IMR-90 (cell line): ENCODE results near the gene TMCC3. TPM values are rescaled to one million over a fixed set of nuclear protein-coding genes. Genes with fewer than 3 reads are reported as not detected.

Source experiments
- ATAC-seq: fragments of 200-7000 bp; cut with Tn5 transposase; 2 replicates; pipeline ENCODE4 v1.9.1; 2020; ENCODE audit warnings: low read depth, mild to moderate bottlenecking, moderate library complexity
- BruUV-seq: library from RNA; stranded (reverse); fragments of 400-500 nt; replicated peaks from 2 replicates; lab custom pipeline; 2021; lab: Mats Ljungman, UMichigan
- CTCF ChIA-PET: fragments of 300-600 bp; formaldehyde crosslinking; extraction: SDS; loops from one replicate; lab custom pipeline; 2021; ENCODE audit warnings: antibody characterized with exemption; lab: Yijun Ruan, JAX
- POLR2A ChIA-PET: fragments of 300-600 bp; sonication (Branson Sonifier 250); formaldehyde crosslinking; loops from one replicate; lab custom pipeline; 2022; ENCODE audit warnings: antibody characterized with exemption; ENCODE audit not compliant: unreplicated experiment; lab: Charles Lee
- DNase-seq: peaks from one replicate; pipeline ENCODE4 v3.0.0; 2013
- H2AFZ ChIP-seq: replicated peaks from 2 replicates; pipeline ENCODE3; 2013; ENCODE audit warnings: low read length, mild to moderate bottlenecking; ENCODE audit not compliant: poor library complexity
- H2AK5ac ChIP-seq: 2 replicates; pipeline ENCODE4 v1.6.1; 2013; ENCODE audit warnings: low read depth, low read length, inconsistent platforms
- H2AK9ac ChIP-seq: replicated peaks from 2 replicates; pipeline ENCODE3; 2013; ENCODE audit warnings: mild to moderate bottlenecking, low read depth, low read length, moderate library complexity; ENCODE audit not compliant: poor library complexity
- H2BK120ac ChIP-seq: 2 replicates; pipeline ENCODE4 v1.6.1; 2013; ENCODE audit warnings: low read depth, low read length, inconsistent platforms
- H2BK15ac ChIP-seq: 3 replicates; pipeline ENCODE4 v1.6.1; 2013; ENCODE audit warnings: low read depth, low read length, inconsistent platforms
- H2BK20ac ChIP-seq: 2 replicates; pipeline ENCODE4 v1.6.1; 2013; ENCODE audit warnings: low read depth, mild to moderate bottlenecking, inconsistent platforms, low read length, moderate library complexity
- H2BK5ac ChIP-seq: 2 replicates; pipeline ENCODE4 v1.6.1; 2013; ENCODE audit warnings: mild to moderate bottlenecking, low read depth, low read length, inconsistent platforms; ENCODE audit not compliant: poor library complexity, severe bottlenecking
- H3K14ac ChIP-seq: replicated peaks from 2 replicates; pipeline ENCODE4 v1.6.1; 2013; ENCODE audit warnings: low read depth, low read length, inconsistent platforms
- H3K18ac ChIP-seq: 2 replicates; pipeline ENCODE4 v1.6.1; 2013; ENCODE audit warnings: low read depth, low read length, control low read depth
- H3K23ac ChIP-seq: 2 replicates; pipeline ENCODE4 v1.6.1; 2013; ENCODE audit warnings: low read depth, low read length, inconsistent platforms
- H3K27ac ChIP-seq: 2 replicates; pipeline ENCODE4 v1.5.1; 2013; ENCODE audit warnings: mild to moderate bottlenecking, control low read depth, low read length; ENCODE audit not compliant: insufficient read depth
- H3K27me3 ChIP-seq: 2 replicates; pipeline ENCODE4 v1.6.1; 2013; ENCODE audit warnings: low read length; ENCODE audit not compliant: control insufficient read depth, insufficient read depth
- H3K36me3 ChIP-seq: 2 replicates; pipeline ENCODE4 v1.6.1; 2013; ENCODE audit warnings: low read length, mixed read lengths; ENCODE audit not compliant: control insufficient read depth, insufficient read depth
- H3K4ac ChIP-seq: 2 replicates; pipeline ENCODE4 v1.6.1; 2013; ENCODE audit warnings: low read depth, low read length, inconsistent platforms
- H3K4me1 ChIP-seq: 2 replicates; pipeline ENCODE4 v1.6.1; 2013; ENCODE audit warnings: low read length, mixed read lengths; ENCODE audit not compliant: control insufficient read depth, insufficient read depth
- H3K4me2 ChIP-seq: 2 replicates; pipeline ENCODE4 v1.6.1; 2013; ENCODE audit warnings: low read depth, mild to moderate bottlenecking, control low read depth, low read length, moderate library complexity
- H3K4me3 ChIP-seq: 2 replicates; pipeline ENCODE4 v1.5.1; 2013; ENCODE audit warnings: low read depth, mild to moderate bottlenecking, control low read depth, low read length, moderate library complexity; ENCODE audit not compliant: insufficient read depth
- H3K56ac ChIP-seq: 2 replicates; pipeline ENCODE4 v1.6.1; 2013; ENCODE audit warnings: low read length, inconsistent platforms; ENCODE audit not compliant: insufficient read depth; ENCODE audit errors: extremely low read depth
- H3K79me1 ChIP-seq, 2 experiments: 2 replicates each; pipeline ENCODE4 v1.6.1; 2013; ENCODE audit warnings: low read length in 2 of 2, inconsistent platforms in 1 of 2, low read depth in 1 of 2
- H3K9ac ChIP-seq: 2 replicates; pipeline ENCODE4 v1.6.1; 2013; ENCODE audit warnings: low read depth, low read length, control low read depth
- H3K9me1 ChIP-seq: 2 replicates; pipeline ENCODE4 v1.6.1; 2013; ENCODE audit warnings: low read length, inconsistent platforms; ENCODE audit not compliant: insufficient read depth
- H3K9me3 ChIP-seq: 2 replicates; pipeline ENCODE4 v1.6.1; 2013; ENCODE audit warnings: low read length; ENCODE audit not compliant: control insufficient read depth, insufficient read depth
- H4K20me1 ChIP-seq: 2 replicates; pipeline ENCODE4 v1.6.1; 2013; ENCODE audit warnings: low read length, inconsistent platforms; ENCODE audit not compliant: insufficient read depth
- H4K5ac ChIP-seq: 2 replicates; pipeline ENCODE4 v1.6.1; 2013; ENCODE audit warnings: mild to moderate bottlenecking, low read depth, low read length, control low read depth
- H4K8ac ChIP-seq, 2 experiments: 2 replicates each; pipeline ENCODE4 v1.6.1; 2013; ENCODE audit warnings: low read depth in 2 of 2, low read length in 2 of 2, control low read depth in 1 of 2, inconsistent platforms in 1 of 2
- H4K91ac ChIP-seq: 2 replicates; pipeline ENCODE4 v1.6.1; 2013; ENCODE audit warnings: low read depth, low read length, inconsistent platforms; ENCODE audit not compliant: insufficient read depth
- BHLHE40 ChIP-seq: fragments of 150-350 bp; IDR thresholded peaks from 2 replicates; pipeline ENCODE4 v1.6.1; 2016; ENCODE audit warnings: mild to moderate bottlenecking, low read depth, low read length
- CEBPB ChIP-seq: IDR thresholded peaks from 2 replicates; pipeline ENCODE4 v1.6.1; 2012; ENCODE audit warnings: low read depth, low read length, improper control_type of control experiment
- CHD1 ChIP-seq: IDR thresholded peaks from 2 replicates; pipeline ENCODE4 v1.6.1; 2012; ENCODE audit warnings: low read depth, low read length, improper control_type of control experiment
- FOS ChIP-seq: fragments of 150-350 bp; IDR thresholded peaks from 2 replicates; pipeline ENCODE4 v1.6.1; 2016; ENCODE audit warnings: low read depth, low read length
- MAFK ChIP-seq: IDR thresholded peaks from 2 replicates; pipeline ENCODE4 v1.6.1; 2012; ENCODE audit warnings: low read depth, low read length, improper control_type of control experiment
- MAZ ChIP-seq: IDR thresholded peaks from 2 replicates; pipeline ENCODE4 v1.6.1; 2012; ENCODE audit warnings: low read depth, mild to moderate bottlenecking, low read length, improper control_type of control experiment, moderate library complexity, borderline replicate concordance
- MXI1 ChIP-seq: IDR thresholded peaks from 2 replicates; pipeline ENCODE4 v1.6.1; 2012; ENCODE audit warnings: low read depth, mild to moderate bottlenecking, low read length, moderate library complexity, borderline replicate concordance
- NFE2L2 ChIP-seq: fragments of 150-350 bp; IDR thresholded peaks from 2 replicates; pipeline ENCODE4 v1.6.1; 2016; ENCODE audit warnings: low read depth, mild to moderate bottlenecking, low read length
- POLR2A ChIP-seq: IDR thresholded peaks from 2 replicates; pipeline ENCODE4 v1.6.1; 2012; ENCODE audit warnings: mild to moderate bottlenecking, low read depth, low read length
- RAD21 ChIP-seq: IDR thresholded peaks from 2 replicates; pipeline ENCODE4 v1.6.1; 2012; ENCODE audit warnings: low read length, improper control_type of control experiment
- RCOR1 ChIP-seq: IDR thresholded peaks from 2 replicates; pipeline ENCODE4 v1.6.1; 2012; ENCODE audit warnings: mild to moderate bottlenecking, low read length, improper control_type of control experiment; ENCODE audit not compliant: insufficient replicate concordance
- RFX5 ChIP-seq: IDR thresholded peaks from 2 replicates; pipeline ENCODE4 v1.8.0; 2012; ENCODE audit warnings: low read depth, mild to moderate bottlenecking, low read length, moderate library complexity
- SMC3 ChIP-seq: fragments of 150-350 bp; IDR thresholded peaks from 2 replicates; pipeline ENCODE4 v1.6.1; 2016; ENCODE audit warnings: low read depth, mild to moderate bottlenecking, antibody characterized with exemption, low read length, moderate library complexity
- WGBS, 2 experiments: methylation state at CpG; one replicate each; pipeline versions ENCODE4 v1.1.5 to v1.1.7; 2013; ENCODE audit warnings: missing lambda C conversion rate in 2 of 2; ENCODE audit not compliant: insufficient read length in 1 of 2; ENCODE audit errors: extremely low coverage in 2 of 2; 5-methylcytosine and 5-hydroxymethylcytosine counted together
- dilution Hi-C: fragments of 300-500 bp; cut with HindIII; formaldehyde crosslinking; loops from one replicate; pipeline ENCODE4 v1.14.3; 2018; ENCODE audit warnings: low sequenced_read_pairs; ENCODE audit not compliant: unreplicated experiment
- in situ Hi-C: fragments of 300-500 bp; cut with MboI; formaldehyde crosslinking; loops from 3 replicates; pipeline ENCODE4 v1.14.3; 2019; ENCODE audit warnings: low sequenced_read_pairs, inconsistent platforms, mixed read lengths
- intact Hi-C: fragments of 100-400 bp; cut with micrococcal nuclease; formaldehyde crosslinking; loops from 2 replicates; pipeline ENCODE4 v1.10.0; 2022
- polyA plus RNA-seq, 3 experiments: library from polyadenylated mRNA; depleted of rRNA; stranded (reverse); fragments of >200 nt; gene quantifications; 2 replicates each; pipeline ENCODE4 v1.2.3, GENCODE V29; 2012; ENCODE audit warnings: low replicate concordance in 1 of 3
- total RNA-seq: library from RNA; depleted of rRNA; stranded (reverse); fragments of >200 nt; gene quantifications from 2 replicates; pipeline ENCODE4 v1.2.3, GENCODE V29; 2012
- TF ChIP-seq, protein P1 (sequence below): fragments of 150-350 bp; IDR thresholded peaks from 2 replicates; pipeline ENCODE4 v1.6.1; 2017; ENCODE audit warnings: mild to moderate bottlenecking, antibody characterized with exemption, low read length, low read depth
- TF ChIP-seq, protein P2 (sequence below): conservative IDR thresholded peaks from 2 replicates; pipeline ENCODE4 v1.5.1; 2012; ENCODE audit warnings: mild to moderate bottlenecking, low read depth, low read length, improper control_type of control experiment
- TF ChIP-seq, protein P3 (sequence below): fragments of 150-350 bp; IDR thresholded peaks from 2 replicates; pipeline ENCODE4 v1.6.1; 2016; ENCODE audit warnings: low read depth, mild to moderate bottlenecking, low read length, moderate library complexity, borderline replicate concordance

Gene TMCC3
- total and polyA plus RNA-seq, 2 of the 4 experiments (the other 2 are of a cell fraction), result 0.14 to 0.36 TPM

- dilution Hi-C loops, result no loop called here
- Histone ChIP-seq H4K91ac (no peak overlapping the region), H2AK5ac (no peak overlapping the region), H2BK20ac (no peak overlapping the region), H3K27ac (no peak overlapping the region), H3K4me1 (no peaks in the 10 kb centered on the region), H2BK15ac (no peak overlapping the region), H4K20me1 (no peaks in the 10 kb centered on the region), H3K4me3 (no peak overlapping the region), H3K9ac (no peak overlapping the region), H2BK5ac (no peak overlapping the region), H4K8ac (no peak overlapping the region), H3K9me3 (no peaks in the 10 kb centered on the region), H3K36me3 (no peaks in the 10 kb centered on the region), H3K27me3 (peaks cover 2% of the 10 kb centered on the region; the same call in 1 of the 2 replicates), H2AK9ac (no peak overlapping the region), H3K79me1 (no peaks in the 10 kb centered on the region), H2AFZ (no peak overlapping the region), H3K18ac (no peak overlapping the region), H3K4ac (no peak overlapping the region), H2BK120ac (no peak overlapping the region), H3K56ac (no peak overlapping the region), H3K9me1 (no peaks in the 10 kb centered on the region), H3K14ac (no peak overlapping the region), H3K23ac (no peak overlapping the region), H4K5ac (no peak overlapping the region), H3K4me2 (no peak overlapping the region)
- in situ Hi-C loops, result no loop called here
- intact Hi-C loops, result no loop called here
- no peak for DNase-seq
- ATAC-seq, result no peak
- BruUV-seq, result no TSS peak
- TF ChIP-seq RCOR1 (no peak), FOS (no peak), MAFK (no peak), RFX5 (no peak), CEBPB (no peak), SMC3 (no peak), MAZ (no peak), NFE2L2 (no peak), POLR2A (no peak), CHD1 (no peak), RAD21 (no peak), MXI1 (no peak), BHLHE40 (no peak)
- TF ChIP-seq, protein P1, sequence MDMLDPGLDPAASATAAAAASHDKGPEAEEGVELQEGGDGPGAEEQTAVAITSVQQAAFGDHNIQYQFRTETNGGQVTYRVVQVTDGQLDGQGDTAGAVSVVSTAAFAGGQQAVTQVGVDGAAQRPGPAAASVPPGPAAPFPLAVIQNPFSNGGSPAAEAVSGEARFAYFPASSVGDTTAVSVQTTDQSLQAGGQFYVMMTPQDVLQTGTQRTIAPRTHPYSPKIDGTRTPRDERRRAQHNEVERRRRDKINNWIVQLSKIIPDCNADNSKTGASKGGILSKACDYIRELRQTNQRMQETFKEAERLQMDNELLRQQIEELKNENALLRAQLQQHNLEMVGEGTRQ, result no peak
- TF ChIP-seq, protein P2, sequence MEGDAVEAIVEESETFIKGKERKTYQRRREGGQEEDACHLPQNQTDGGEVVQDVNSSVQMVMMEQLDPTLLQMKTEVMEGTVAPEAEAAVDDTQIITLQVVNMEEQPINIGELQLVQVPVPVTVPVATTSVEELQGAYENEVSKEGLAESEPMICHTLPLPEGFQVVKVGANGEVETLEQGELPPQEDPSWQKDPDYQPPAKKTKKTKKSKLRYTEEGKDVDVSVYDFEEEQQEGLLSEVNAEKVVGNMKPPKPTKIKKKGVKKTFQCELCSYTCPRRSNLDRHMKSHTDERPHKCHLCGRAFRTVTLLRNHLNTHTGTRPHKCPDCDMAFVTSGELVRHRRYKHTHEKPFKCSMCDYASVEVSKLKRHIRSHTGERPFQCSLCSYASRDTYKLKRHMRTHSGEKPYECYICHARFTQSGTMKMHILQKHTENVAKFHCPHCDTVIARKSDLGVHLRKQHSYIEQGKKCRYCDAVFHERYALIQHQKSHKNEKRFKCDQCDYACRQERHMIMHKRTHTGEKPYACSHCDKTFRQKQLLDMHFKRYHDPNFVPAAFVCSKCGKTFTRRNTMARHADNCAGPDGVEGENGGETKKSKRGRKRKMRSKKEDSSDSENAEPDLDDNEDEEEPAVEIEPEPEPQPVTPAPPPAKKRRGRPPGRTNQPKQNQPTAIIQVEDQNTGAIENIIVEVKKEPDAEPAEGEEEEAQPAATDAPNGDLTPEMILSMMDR, result no peak
- TF ChIP-seq, protein P3, sequence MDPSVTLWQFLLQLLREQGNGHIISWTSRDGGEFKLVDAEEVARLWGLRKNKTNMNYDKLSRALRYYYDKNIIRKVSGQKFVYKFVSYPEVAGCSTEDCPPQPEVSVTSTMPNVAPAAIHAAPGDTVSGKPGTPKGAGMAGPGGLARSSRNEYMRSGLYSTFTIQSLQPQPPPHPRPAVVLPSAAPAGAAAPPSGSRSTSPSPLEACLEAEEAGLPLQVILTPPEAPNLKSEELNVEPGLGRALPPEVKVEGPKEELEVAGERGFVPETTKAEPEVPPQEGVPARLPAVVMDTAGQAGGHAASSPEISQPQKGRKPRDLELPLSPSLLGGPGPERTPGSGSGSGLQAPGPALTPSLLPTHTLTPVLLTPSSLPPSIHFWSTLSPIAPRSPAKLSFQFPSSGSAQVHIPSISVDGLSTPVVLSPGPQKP, result no peak
- ChIA-PET POLR2A (no interaction called here), CTCF (no interaction called here)
- no CpG with 5 or more reads among the region's 4 CpGs for WGBS, 2 experiments
These were observed 13.3 kb upstream of the TMCC3 start for GRCh38 chr12:94663702-94664101.
